SJCRH30 (cell line): ENCODE results near the gene OCA2. TPM values are rescaled to one million over a fixed set of nuclear protein-coding genes. Genes with fewer than 3 reads are reported as not detected.
"Not testable (repeated sequence)": the region's sequence is repeated elsewhere in the genome, so short reads cannot be mapped to it uniquely, and the experiment has no call there.

Experiments
- DNase-seq, 2 experiments: peaks; one replicate each; pipeline ENCODE4 v3.0.0-alpha.2; 2015 to 2020
- H3K27ac ChIP-seq: fragments of 250-450 bp; sonication (Bioruptor Pico); 2 replicates; pipeline ENCODE4 v1.5.1; 2020; ENCODE audit warnings: mild to moderate bottlenecking, moderate library complexity
- H3K27me3 ChIP-seq: fragments of 250-450 bp; sonication (Bioruptor Pico); 2 replicates; pipeline ENCODE4 v1.5.1; 2020; ENCODE audit warnings: mild to moderate bottlenecking, moderate library complexity
- H3K36me3 ChIP-seq: fragments of 250-450 bp; sonication (Bioruptor Pico); 2 replicates; pipeline ENCODE4 v1.5.1; 2020; ENCODE audit warnings: mild to moderate bottlenecking, moderate library complexity
- H3K4me1 ChIP-seq: fragments of 250-450 bp; sonication (Bioruptor Pico); 2 replicates; pipeline ENCODE4 v1.5.1; 2020; ENCODE audit warnings: mild to moderate bottlenecking, moderate library complexity
- H3K4me3 ChIP-seq: fragments of 250-450 bp; sonication (Bioruptor Pico); 2 replicates; pipeline ENCODE4 v1.5.1; 2020; ENCODE audit warnings: mild to moderate bottlenecking, moderate library complexity
- H3K9me3 ChIP-seq: fragments of 250-450 bp; sonication (Bioruptor Pico); replicated peaks from 2 replicates; pipeline ENCODE4 v1.5.1; 2020; ENCODE audit warnings: mild to moderate bottlenecking, moderate library complexity
- total RNA-seq: library from RNA; depleted of rRNA; stranded (reverse); fragments of >200 nt; shearing (Covaris generic); gene quantifications from 2 replicates; pipeline ENCODE4 v1.2.3, GENCODE V29; 2014

The OCA2 gene
- total RNA-seq, 1 experiment from 2014 or later, result not detected

GRCh38 chr15:27787931-27788330, 311.2 kb downstream of the OCA2 start:
- 0 out of 2 replicates have a peak, but pooled peaks cover 2% of the 10 kb centered on the region for H3K27me3 ChIP-seq
- H3K27ac ChIP-seq, result no peak overlapping the region
- H3K36me3 ChIP-seq, result no peaks in the 10 kb centered on the region
- no peaks in the 10 kb centered on the region for H3K4me1 ChIP-seq
- H3K4me3 ChIP-seq, result no peak overlapping the region
- DNase-seq, result no peak
- no peaks in the 10 kb centered on the region for H3K9me3 ChIP-seq

GRCh38 chr15:27784107-27784506, 315.0 kb downstream of the OCA2 start:
- Histone ChIP-seq H3K27me3 (0 out of 2 replicates have a peak, but pooled peaks cover 2% of the 10 kb centered on the region), H3K4me1 (no peaks in the 10 kb centered on the region), H3K9me3 (no peaks in the 10 kb centered on the region; the same call in 1 of the 2 replicates), H3K4me3 (no peak overlapping the region), H3K27ac (no peak overlapping the region), H3K36me3 (no peaks in the 10 kb centered on the region)
- no peak for DNase-seq

- H3K4me3 ChIP-seq, result no peak overlapping the region
- H3K27me3 ChIP-seq, result 0 out of 2 replicates have a peak, but pooled peaks cover under 1% of the 10 kb centered on the region
- H3K36me3 ChIP-seq, result no peaks in the 10 kb centered on the region
- no peaks in the 10 kb centered on the region; the same call in 1 of the 2 replicates for H3K9me3 ChIP-seq
- H3K4me1 ChIP-seq, result no peaks in the 10 kb centered on the region
- DNase-seq, result no peak
- no peak overlapping the region for H3K27ac ChIP-seq
These were observed 315.4 kb downstream of the OCA2 start for GRCh38 chr15:27783678-27784077.

- DNase-seq, result no peak
- no peak overlapping the region for H3K27ac ChIP-seq
These were observed 317.0 kb downstream of the OCA2 start for GRCh38 chr15:27782125-27782524.

DNA sequence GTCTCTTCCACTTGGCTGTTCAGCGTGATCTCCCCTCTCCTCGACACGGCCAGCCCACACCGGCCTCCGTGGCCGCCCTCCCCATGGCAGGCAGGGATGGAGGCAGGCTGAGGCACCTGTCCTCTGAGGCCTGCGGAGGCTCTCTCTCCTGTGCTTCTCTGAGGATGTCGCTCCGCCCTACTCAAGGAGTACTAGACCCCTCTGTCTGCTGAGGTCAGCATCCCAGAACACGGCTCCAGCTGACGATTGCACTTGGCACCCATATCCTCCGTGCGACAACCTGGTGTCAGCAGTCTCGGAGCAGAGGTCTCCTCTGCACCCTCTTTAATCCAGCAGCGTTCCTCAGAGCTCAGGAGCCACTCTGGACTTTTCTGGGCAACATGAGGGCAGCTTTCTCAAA, 322.6 kb downstream of the OCA2 start:
- DNase-seq, result no peak
- H3K4me3 ChIP-seq, result no peak overlapping the region

More at GRCh38 chr15:27782125-27782524, 317.0 kb downstream of the OCA2 start:
- Histone ChIP-seq H3K27me3 (no peaks in the 10 kb centered on the region), H3K9me3 (no peaks in the 10 kb centered on the region; the same call in 1 of the 2 replicates), H3K36me3 (no peaks in the 10 kb centered on the region), H3K4me1 (no peaks in the 10 kb centered on the region), H3K4me3 (no peak overlapping the region)

GRCh38 chr15:27774638-27775037, 324.5 kb downstream of the OCA2 start:
- Histone ChIP-seq H3K27ac (no peak overlapping the region), H3K36me3 (no peaks in the 10 kb centered on the region)

More for the DNA sequence above, 322.6 kb downstream of the OCA2 start:
- Histone ChIP-seq H3K27ac (no peak overlapping the region), H3K36me3 (no peaks in the 10 kb centered on the region), H3K9me3 (no peaks in the 10 kb centered on the region), H3K27me3 (no peaks in the 10 kb centered on the region), H3K4me1 (no peaks in the 10 kb centered on the region)

GRCh38 chr15:27774191-27774590, 324.9 kb downstream of the OCA2 start:
- no peak for DNase-seq
- Histone ChIP-seq H3K4me1 (no peaks in the 10 kb centered on the region), H3K27me3 (no peaks in the 10 kb centered on the region), H3K27ac (no peak overlapping the region), H3K9me3 (no peaks in the 10 kb centered on the region), H3K4me3 (no peak overlapping the region), H3K36me3 (no peaks in the 10 kb centered on the region)

More at GRCh38 chr15:27774638-27775037, 324.5 kb downstream of the OCA2 start:
- H3K4me3 ChIP-seq, result no peak overlapping the region
- no peaks in the 10 kb centered on the region for H3K27me3 ChIP-seq
- no peak for DNase-seq
- H3K9me3 ChIP-seq, result no peaks in the 10 kb centered on the region
- no peaks in the 10 kb centered on the region for H3K4me1 ChIP-seq

- H3K4me3 ChIP-seq, result no peak overlapping the region
- H3K4me1 ChIP-seq, result no peaks in the 10 kb centered on the region
- no peaks in the 10 kb centered on the region for H3K9me3 ChIP-seq
- no peaks in the 10 kb centered on the region for H3K36me3 ChIP-seq
- no peak overlapping the region for H3K27ac ChIP-seq
- no peak for DNase-seq
- H3K27me3 ChIP-seq, result no peaks in the 10 kb centered on the region
These were observed 327.2 kb downstream of the OCA2 start for GRCh38 chr15:27771892-27772291.

DNA sequence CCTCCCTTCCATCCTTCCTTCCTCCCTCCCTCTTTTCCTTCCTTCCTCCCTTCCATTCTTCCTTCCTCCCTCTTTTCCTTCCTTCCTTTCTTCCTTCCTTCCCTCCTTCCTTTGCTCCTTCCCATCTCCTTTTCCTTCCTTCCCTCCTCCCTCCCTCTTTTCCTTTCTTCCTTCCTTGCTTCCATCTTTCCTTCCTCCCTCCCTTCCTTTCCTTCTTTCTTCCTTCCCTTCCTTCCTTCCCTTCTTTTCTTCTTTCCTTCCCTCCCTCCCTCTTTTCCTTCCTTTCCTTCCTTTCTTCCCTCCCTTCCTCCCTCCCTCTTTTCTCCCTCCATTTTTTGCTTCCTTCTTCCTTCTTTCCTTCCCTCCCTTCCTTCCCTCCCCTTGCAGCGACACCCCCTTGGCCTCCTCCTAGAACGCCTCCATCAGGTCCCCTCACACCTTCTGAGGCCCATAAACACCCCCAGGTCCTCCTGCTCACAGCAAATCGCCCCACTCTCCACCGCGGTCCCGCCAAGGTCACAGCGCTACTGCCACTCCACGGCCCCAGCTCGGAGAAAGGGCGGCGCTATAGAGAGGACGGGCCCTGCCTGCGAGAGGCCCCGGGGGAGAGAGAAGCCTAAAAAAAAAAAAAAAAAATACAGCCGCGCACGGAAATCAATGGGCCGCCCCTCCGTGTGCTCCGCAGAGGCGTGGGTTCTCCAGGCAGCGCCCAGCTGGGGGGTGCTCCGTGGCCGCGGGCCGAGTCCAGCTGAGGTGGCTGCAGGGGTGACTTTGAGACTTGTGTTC, 328.2 kb downstream of the OCA2 start:
- Histone ChIP-seq H3K4me1 (no peaks in the 10 kb centered on the region), H3K27me3 (no peaks in the 10 kb centered on the region), H3K9me3 (no peaks in the 10 kb centered on the region), H3K27ac (no peak overlapping the region), H3K36me3 (no peaks in the 10 kb centered on the region), H3K4me3 (no peak overlapping the region)
- no peak for DNase-seq

- Histone ChIP-seq H3K4me1 (no peaks in the 10 kb centered on the region), H3K27ac (no peak overlapping the region), H3K36me3 (no peaks in the 10 kb centered on the region), H3K9me3 (no peaks in the 10 kb centered on the region), H3K4me3 (no peak overlapping the region), H3K27me3 (no peaks in the 10 kb centered on the region)
- DNase-seq, result no peak
These were observed 329.0 kb downstream of the OCA2 start for GRCh38 chr15:27770086-27770607.

GRCh38 chr15:27769652-27770051, 329.5 kb downstream of the OCA2 start:
- H3K27me3 ChIP-seq, result no peaks in the 10 kb centered on the region
- H3K4me3 ChIP-seq, result no peak overlapping the region
- no peak overlapping the region for H3K27ac ChIP-seq
- no peaks in the 10 kb centered on the region for H3K4me1 ChIP-seq
- no peak for DNase-seq
- no peaks in the 10 kb centered on the region for H3K36me3 ChIP-seq
- no peaks in the 10 kb centered on the region for H3K9me3 ChIP-seq

GRCh38 chr15:27768732-27769475, 330.2 kb downstream of the OCA2 start:
- H3K27me3 ChIP-seq, result no peaks in the 10 kb centered on the region
- DNase-seq, result no peak
- H3K4me1 ChIP-seq, result no peaks in the 10 kb centered on the region
- H3K36me3 ChIP-seq, result no peaks in the 10 kb centered on the region
- no peak overlapping the region for H3K27ac ChIP-seq
- H3K9me3 ChIP-seq, result no peaks in the 10 kb centered on the region
- no peak overlapping the region for H3K4me3 ChIP-seq

DNA sequence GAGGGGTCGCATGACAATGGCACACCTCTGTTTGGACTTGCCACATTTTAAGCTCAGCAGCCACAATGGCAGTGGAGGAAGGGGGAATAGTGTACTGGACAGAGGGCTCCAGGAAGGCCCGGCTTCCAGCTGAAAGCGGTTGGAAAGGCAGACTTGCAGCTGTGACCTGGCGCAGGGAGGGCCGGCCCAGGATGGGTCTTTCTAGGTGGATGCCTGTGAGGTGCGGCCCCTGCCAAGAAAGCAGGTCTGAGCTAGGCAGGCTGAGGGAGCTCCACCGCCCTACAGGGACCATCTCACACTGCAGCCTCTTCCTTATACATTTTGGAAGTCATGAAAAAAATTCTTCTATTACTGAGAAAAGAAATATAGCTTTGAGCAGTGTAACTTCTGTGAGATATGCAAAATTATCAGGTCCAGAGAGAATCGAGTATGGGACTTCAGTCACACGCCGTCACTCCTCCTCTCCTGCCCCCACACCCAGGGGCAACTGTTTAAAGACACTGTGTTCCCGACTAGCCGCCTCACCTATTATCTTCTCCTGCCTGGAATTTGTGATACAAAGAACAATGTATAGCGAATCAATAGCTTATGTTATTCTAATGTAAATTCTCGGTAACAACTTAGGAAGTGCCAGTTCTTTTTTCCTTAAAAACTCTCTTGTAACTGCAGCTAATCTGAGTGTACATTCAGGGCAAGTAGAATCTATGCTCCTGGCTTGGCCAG, 331.0 kb downstream of the OCA2 start:
- Histone ChIP-seq H3K4me3 (no peak overlapping the region), H3K27ac (no peak overlapping the region), H3K4me1 (no peaks in the 10 kb centered on the region), H3K9me3 (no peaks in the 10 kb centered on the region), H3K27me3 (no peaks in the 10 kb centered on the region), H3K36me3 (no peaks in the 10 kb centered on the region)
- DNase-seq, result no peak

DNA sequence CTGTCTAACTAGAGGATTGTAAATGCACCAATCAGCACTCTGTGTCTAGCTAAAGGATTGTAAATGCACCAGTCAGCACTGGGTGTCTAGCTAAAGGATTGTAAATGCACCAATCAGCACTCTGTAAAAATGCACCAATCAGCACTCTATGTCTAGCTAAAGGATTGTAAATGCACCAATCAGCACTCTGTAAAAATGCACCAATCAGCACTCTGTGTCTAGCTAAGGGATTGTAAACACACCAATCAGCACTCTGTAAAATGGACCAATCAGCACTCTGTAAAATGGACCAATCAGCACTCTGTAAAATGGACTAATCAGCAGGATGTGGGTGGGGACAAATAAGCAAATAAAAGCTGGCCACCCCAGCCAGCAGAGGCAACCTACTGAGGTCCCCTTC, 331.7 kb downstream of the OCA2 start:
- not testable (repeated sequence) for H3K27me3 ChIP-seq, H3K27ac ChIP-seq, H3K4me3 ChIP-seq, DNase-seq, H3K36me3 ChIP-seq, H3K9me3 ChIP-seq, H3K4me1 ChIP-seq

- no peaks in the 10 kb centered on the region for H3K9me3 ChIP-seq
- no peak for DNase-seq
- H3K4me1 ChIP-seq, result no peaks in the 10 kb centered on the region
- H3K27me3 ChIP-seq, result no peaks in the 10 kb centered on the region
- H3K36me3 ChIP-seq, result no peaks in the 10 kb centered on the region
- H3K27ac ChIP-seq, result no peak overlapping the region
- H3K4me3 ChIP-seq, result no peak overlapping the region
These were observed 334.8 kb downstream of the OCA2 start for GRCh38 chr15:27764339-27764738.
